NCI-H524 treated with DMSO at 0.1 percent for 48 hours (cell line): Measurements from ENCODE around the gene LPP.
A peak's percentile ranks its signal among the peaks of the same experiment; 100 is the strongest.

Experiments
- DNase-seq: peaks from one replicate; lab custom pipeline; 2025; lab: John Stamatoyannopoulos, UW

The LPP gene

DNA sequence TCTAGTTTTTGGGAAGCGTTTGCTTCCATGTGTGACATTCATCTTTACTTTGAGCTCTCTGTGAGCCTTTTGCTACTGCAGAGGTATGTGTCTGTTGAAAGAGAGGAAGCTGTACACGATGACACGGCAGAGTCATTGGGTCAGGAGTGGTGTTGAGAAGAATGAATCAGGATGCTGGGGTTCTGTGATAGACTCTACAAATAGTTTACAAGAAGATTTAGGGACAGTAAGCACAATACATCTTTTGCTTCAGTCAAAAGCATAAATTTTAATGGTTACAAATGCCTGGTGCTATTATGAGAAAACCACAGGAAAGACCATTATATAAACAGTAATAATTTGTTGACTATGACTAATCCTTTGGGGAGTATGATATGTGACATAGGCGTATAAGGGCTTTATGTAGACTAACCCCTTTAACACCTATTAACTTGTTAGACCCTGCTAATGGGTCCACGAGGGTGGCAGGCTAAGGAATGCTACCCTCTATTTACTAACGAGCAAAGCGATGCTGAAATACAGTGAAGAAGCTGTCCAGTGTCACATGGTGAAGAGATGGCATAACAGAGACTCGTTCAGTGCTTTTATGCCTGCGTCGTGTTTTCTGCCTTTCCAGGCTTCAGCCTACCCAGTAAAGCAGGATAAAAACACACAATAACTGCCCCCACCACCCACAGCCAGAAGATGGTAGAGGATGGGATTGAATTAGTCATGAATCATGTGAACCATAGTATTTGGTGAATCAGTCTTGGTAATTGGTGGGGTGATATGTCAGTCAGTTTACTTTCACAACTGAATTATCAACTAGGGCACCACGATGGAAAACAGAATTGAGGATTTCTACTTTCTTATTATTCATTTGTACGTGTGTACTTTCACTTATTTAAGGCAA is 118.8 kb downstream of the LPP start:
- no peak for DNase-seq

DNA sequence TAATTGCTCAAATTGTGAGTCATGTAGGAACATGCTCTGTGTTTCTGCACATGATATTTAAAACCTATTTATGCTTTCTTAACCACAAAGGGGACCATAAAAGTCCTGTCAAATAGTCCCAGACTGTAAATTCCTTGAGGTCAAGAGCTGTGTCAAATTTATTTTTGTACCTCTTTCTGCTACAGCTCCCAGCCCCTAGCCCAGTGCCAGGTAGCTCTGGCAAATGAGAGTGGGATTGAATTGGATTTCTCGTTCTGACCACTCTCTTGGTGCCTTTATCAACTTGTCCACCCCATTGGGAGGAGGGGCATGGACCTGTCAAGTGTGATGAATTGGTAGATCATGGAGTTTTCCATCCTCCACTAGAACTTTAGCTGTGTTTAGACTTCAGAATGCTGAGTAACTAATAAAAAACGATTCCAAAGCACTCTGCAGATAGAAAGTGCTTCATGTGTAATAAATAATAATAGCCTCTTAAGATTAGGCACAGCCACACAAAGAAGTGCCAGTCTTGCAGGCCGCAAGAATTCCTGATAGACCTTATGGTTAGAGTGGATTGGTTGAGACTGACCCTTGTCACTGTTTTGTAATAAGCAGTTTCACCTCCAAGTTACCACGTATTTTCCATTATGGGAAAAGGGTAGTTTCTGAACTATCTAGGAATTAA is 120.4 kb downstream of the LPP start:
- DNase-seq, result no peak

DNA sequence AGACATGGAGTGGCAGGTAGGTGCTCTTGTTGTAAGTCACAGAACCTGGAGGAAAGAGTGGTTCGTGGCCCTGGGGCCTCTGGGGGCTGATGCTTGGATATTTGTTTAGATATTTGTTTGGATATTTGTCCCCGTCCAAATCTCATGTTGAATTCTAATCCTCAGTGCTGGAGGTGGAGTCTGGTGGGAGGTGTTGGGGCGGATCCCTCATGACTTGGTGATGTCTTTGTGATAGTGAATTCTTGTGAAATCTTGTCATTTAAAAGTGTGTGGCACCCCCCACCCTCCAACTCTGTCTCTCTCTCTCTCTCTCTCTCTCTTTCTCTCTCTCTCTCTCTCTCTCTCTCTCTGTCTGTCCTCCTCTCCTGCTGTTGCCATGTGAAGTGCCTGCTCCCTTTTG is 122.4 kb downstream of the LPP start:
- DNase-seq, result no peak

DNA sequence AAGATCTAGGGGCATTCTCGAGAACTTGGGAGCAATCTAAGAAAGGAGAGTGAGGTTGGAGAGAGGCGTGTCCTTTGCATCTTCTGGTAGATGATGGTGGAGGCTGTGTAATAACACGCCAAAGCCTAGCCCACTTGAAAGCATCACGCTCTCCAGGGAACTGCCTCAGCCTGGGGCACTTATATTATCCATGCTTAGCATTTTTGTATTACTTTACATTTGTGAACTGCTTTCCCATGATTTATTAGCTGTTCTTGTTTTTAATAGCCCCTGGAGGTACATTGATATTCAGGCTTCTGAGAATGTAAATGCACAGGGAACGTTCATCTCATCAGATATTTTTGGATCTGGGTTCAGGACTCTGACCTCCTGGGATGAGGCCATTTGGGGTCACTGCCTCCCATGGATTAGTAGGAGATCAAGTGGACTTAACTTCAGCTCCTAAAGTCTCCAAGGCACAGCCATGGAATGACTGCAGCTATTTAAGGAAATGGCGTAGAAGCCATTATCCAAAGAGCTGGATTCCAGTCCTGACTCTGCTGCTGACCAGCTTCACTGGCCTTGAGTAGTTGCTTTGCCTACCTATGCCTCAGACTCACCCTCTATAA is 124.9 kb downstream of the LPP start:
- no peak for DNase-seq

DNA sequence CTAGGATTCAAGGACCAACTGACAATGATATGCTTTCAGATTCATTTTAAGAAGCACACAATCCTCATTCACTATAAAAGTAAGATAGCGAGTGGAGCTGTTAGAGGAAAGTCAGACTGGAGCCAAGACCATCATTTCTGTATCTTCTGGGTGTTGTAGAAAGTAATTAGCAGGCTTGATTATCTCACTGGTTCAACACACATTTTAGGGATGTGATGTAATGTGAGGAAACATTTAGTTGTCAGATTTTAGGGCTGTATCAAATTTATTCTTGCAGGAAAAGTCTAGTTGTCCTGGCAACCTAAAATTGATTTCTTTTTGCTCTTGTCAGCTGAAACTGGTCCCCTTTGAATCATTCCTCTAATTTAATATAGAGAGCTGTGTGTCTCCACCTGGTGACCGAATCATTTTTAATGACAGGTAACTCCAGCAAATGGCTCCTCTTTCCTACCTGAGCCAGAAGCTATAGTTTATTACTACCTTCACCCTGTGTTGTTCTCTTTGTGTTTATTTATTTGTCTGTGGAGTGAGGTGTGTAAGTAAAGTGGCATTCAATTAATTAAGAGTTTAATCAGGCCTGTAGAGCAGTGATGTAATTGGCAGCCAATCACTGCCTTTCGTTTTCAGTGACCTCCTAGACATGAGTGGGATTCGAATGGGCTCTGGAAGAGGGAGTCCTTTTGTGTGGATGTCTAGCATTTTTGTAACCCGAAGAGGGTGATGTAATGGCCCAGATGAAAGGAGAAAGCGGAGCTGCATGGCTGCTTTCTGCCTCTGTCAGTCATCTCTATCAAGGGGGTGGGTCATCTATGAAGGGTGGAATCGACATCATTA is 125.8 kb downstream of the LPP start:
- DNase-seq, result no peak

DNA sequence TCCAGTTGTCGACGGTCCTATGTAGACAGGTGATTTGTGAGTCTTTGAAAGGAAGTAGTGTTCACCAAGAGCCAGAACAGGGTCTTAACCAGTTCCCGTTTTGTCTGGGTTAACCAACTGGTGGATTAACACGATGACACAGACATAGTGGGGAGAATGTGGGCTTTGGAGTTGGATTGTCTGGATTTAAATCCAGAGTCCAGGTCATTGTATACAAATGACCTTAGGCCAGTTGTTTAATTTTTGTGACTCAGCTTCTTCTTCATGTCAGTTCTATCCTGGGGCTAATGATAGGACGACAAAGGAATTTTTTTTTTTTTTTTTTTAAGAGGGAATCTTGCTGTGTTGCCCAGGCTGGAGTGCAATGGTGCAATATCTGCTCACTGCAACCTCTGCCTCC is 126.7 kb downstream of the LPP start:
- DNase-seq, result no peak

DNA sequence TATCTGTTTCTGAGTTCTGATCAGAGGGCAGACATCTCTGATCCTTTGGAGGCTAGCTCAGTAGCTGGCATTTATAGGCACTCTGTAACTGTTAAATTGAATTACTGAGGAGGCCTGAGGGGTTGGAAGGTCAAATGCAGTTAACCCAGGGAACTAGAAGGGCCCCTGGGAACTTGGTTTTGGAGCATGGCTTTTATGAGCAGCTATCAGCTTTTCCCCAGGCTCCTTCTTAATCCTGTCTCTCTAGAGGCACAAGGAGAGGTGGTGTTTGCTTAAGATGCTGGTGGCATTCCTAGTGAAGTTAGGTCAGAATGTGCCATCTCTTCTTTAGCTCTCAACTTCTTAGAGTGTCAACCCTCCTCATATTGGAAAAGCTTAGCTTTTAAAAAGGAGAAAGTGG is 128.9 kb downstream of the LPP start:
- no peak for DNase-seq

DNA sequence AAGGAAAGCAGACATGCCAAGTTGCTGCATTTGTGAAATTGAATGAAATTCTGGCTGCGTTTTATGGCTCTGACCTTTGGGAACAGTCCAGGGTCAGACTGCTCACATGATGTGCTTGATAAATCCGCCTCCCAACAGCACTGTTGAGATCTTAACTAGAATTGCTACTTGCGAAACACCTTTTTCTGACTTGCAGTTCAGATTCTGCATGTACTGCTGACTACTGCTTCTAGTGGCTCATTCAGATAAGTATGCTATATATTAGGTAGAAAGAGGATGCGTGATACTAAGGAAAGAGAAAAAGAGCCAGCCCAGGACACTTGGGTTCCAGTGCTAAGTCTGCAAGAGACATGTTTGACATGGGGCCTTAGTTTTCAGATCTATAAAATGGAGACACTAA is 129.4 kb downstream of the LPP start:
- DNase-seq, result no peak

DNA sequence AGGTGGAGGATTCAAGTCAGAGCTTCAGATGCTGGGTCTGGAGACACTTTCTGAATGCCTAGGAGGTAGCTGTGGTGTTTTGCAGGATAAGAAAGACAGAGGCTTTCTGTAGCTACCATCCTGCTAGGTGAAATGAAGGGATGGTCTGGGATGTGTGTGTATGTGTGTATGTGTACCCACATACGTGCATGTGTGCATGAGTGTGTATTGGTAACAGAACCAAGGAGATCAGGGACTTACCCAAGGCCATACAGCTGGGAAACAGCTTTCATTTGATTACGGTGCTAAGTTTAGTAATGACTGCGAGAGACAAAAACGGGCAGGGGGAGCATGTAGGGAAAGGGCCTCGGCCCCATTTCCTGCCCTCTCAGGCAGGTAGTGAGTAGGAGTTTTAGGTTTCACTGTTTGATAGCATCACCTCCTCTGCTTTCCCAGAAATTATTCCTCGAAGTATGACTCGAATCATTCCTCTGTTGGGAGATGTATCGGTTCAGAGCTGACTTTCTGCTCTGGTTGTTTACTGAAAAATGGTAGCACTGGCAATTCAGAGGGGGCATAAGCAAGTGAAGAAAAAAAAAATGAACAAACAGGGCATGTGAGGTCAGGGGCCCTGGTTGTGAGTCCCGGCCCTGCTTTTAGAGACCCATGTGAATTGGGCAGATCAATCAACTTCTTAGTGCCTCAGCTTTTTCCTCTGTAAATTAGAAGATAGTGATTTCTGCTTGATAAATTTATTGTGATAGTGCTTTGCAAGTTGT is 130.7 kb downstream of the LPP start:
- DNase-seq, result no peak

DNA sequence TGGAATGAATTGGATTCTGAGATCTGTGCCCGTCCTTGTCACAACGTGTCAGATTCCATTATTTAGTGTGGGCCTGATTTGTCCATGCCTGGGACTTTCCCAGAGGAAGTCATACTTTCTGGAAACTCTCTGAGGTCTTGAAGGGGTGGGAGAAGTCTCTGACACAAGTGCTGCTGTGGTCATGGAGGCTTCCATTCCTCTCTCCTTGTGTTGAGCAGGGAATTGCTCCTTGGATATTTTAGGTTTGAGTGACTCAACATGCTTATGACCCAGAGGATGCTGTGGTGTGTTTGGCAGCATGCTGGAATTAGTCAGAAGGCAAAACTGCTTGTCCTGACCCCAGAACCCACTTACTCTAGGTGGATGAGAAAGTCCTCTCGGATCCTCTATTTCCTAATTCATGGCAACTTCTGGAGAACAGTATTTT is 132.1 kb downstream of the LPP start:
- DNase-seq, result no peak

DNA sequence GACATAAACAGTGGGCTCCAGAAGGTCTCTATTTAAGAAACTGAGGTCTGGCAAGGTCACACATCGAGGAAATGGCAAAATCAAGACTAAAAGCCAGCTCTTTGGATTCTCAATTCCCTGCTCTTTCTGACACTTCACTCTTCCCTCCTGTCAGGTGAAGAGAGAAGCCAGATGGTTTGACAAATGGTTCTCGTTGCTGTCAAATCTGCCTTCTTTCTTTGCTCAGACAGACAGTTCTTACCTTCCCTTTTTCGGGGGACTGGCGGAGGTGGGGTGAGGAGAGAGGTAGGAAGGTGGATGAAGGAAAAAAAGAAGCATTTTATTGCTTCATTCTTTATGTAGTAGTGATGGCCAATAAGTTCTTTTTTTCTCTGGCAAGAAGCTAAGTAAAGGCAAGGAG is 133.4 kb downstream of the LPP start:
- peak; percentile 22 for DNase-seq

DNA sequence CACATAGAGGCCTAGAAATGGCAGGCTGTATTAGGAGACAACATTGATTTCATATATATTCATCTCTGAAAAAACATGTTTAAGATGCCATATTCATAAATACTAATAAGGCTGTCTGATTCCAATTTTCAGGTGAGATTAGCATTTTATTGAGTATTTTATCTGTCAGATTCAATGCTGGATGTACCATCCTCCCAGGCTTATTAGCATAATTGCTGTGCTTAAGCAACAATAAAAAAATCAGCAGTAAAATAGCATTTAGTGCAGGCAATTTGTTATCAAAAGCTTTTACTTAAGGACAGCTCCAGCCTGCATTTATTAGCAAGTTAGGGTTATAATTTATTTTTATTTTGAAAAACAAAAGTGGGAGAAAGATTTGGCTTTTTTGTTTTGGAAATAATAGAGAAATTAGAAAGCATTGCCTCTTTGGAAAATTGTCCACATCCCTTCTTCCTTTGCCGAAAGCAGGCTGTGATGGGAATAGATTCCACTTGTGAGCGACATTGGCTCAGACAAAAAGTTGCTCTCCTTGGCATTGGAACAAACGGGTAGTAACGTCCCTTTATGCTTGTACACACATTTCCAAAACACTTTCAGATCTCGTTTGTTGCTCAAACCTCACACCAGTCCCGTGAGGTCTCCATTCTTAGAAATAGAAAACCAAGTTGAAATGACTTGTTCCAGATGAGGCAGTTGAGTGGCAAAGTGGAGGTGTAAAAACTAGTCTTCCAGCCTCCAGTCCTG is 134.0 kb downstream of the LPP start:
- DNase-seq, result no peak

DNA sequence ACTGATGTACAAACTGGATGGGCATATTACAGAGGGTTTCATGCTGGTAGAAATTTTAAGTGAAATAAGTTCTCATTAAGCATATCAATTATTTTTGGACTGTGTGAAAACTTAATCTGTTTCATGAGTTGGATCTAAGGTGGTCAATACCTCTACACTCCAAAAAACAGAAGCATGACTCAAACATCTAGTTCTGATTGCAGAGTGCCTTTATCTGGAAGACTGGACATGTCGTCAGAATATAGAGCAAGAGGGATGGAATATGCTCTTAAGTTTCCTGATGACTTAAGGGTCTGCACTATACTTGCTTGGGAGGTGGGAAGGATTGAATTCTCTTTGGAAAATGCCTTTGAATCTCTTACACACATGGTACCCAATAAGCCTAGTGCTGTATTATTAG is 138.3 kb downstream of the LPP start:
- DNase-seq, result no peak

DNA sequence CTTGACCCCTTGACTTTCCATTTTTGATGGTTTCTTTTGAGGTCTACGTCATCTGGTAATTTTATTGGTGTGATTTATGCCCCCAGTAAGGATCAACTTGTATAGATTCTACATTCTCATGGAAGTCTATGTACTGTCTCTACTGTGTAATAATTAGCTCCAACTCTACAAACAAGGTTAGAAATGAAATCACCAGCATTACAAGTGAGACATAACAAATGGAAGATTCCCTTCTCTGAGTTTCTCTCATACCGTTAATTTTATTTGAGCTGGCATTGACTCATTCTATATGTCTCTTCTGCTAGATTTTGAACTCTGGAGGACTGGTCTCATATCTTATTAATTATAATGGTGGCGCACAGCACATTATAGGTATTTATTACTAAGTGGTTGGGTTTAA is 138.9 kb downstream of the LPP start:
- DNase-seq, result no peak

DNA sequence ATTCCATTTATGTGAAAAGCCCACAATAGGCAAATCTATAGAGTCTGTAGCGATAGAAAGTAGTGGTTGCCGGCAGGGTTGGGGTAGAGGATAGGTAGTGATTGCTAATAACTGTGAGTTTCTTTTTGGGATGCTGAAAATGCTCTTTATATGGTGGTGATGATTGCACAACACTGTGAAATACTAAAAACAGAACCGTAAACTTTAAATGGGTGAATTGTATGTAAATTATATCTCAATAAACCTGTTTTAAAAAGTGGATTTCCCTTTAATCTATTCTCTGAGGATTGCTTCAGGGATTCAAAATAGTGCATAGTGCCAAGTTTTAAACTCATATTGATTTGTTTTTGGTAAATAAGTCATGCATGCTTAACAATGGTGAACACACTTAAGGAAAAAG is 140.2 kb downstream of the LPP start:
- no peak for DNase-seq

DNA sequence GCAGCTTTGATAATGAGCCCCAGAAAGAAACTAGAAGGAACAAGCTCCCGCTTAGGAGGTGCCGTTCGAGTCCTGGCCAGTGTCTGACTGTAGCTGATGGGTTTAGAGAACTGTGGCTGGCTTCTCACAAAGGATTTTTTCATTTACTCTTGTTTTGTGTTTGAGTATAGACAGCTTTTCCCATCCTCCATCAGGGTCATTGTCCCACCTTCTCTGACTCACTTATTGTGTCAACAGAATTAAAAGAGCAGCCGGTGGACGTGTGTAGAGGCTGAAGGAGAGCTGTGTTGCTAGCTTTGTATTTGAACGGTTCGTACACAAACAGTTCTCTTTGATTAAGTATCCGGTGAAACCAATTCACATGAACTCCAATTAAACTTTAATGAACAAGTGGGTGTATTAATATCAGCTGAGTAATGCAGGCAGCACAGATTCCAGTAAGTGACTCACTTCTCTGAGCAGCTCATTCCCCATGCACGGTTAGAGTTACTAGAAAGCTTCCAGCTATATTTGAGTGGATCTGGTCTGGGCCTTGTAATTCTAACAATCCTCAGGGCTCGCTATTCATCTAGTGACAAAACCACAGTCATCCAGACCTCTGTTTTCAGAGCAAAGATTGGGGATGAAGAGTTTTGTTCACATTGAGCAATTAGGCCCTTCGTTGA is 141.0 kb downstream of the LPP start:
- no peak for DNase-seq

DNA sequence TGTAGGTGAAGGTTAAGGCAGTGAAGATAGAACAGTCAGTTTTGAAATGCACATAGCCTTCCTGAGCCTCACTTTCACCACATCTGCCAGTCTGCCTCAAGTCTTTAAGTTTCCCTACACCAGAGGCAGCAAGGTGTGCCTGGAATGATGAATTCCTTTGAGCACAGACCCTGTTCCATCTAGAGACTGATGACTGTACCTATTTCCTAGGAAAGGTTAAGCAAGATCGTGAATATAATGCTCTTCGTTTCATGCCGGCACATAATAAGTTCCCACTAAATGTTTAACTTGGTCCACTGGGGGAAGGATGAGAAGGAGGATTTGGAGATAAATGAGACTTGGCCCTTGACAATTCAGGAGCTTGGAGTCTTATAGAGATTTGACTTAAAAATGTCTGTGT is 141.9 kb downstream of the LPP start:
- DNase-seq, result no peak

DNA sequence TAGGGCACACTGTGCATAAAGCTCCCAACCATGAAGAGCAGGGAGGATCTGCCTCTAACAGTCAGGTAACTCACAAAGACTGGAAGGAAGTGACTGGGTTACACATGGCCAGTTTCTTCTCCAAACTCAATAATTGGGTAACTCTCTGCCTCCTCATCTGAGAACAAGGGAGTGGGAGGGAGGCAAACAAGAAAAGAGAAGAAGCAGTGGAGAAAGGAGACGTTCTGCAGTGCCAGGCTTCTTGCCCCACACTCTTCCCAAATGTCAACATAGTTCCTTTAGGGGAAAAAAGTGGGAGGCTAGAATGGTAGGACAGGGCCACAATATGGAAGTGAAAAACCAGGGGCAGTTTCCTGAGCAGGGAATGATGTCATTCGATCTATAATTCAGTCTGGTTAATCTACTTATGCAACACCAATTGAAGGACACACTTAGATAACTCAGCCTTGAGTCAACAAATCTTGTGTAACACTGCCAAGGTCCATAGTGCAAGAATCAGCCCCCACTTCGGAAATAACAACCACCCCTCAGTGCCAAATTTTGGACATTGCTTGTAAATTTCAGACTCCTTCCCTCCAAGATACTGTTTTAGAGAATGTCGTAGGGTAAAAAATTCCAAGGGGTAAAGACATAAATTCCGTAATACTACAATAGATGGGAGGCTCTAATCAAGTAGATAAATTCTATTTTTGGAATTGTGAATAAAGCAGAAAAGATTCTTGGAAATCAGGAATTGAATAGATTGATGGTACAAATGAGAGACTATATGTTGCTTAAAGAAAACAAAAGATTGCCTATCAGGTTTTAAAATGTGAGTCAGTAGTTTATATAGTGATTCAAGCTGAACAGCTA is 143.0 kb downstream of the LPP start:
- DNase-seq, result no peak

DNA sequence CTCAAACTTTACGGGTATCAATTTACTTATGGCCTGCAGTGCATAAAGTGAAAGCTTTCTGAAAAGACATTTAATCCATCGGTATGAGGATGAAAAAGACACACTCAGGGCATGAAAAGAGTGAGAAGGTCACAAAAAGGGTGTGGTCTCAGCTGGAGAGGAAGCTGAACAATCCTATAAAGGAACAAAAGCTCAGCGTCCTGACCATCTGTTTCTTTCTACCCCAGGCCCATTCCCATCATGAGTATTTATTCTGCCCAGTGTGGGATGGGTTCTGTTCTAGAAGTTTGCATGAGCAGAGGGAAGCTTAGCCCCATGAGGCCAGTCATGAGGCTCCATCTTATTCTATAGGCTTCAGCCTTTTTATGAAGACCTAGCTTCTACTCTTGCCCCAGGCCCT is 144.6 kb downstream of the LPP start:
- DNase-seq, result no peak
